GM23338 (cell line): ENCODE measurements around the gene TAS2R41. TPM values are rescaled to one million over a fixed set of nuclear protein-coding genes. Genes with fewer than 3 reads are reported as not detected.

Source experiments
- CREB1 ChIP-seq: fragments of 250-450 bp; sonication (Bioruptor Pico); IDR thresholded peaks from 2 replicates; pipeline ENCODE4 v1.5.0; 2020; ENCODE audit warnings: low read depth, mild to moderate bottlenecking, moderate library complexity
- EZH2 ChIP-seq: fragments of 200-600 bp; sonication (generic); IDR thresholded peaks from one replicate; pipeline ENCODE4 v1.8.0; 2017; ENCODE audit warnings: antibody characterized with exemption, mild to moderate bottlenecking, low read depth; ENCODE audit not compliant: unreplicated experiment
- EZH2phosphoT487 ChIP-seq: fragments of 200-600 bp; sonication (generic); IDR thresholded peaks from one replicate; pipeline ENCODE4 v1.8.1; 2018; ENCODE audit warnings: antibody characterized with exemption; ENCODE audit not compliant: unreplicated experiment
- NANOG ChIP-seq: IDR thresholded peaks from 2 replicates; pipeline ENCODE4 v1.6.1; 2016; ENCODE audit warnings: antibody characterized with exemption, borderline replicate concordance
- REST ChIP-seq: IDR thresholded peaks from one replicate; pipeline ENCODE4 v1.6.1; 2018; ENCODE audit warnings: antibody characterized with exemption; ENCODE audit not compliant: unreplicated experiment
- STAT1 ChIP-seq: IDR thresholded peaks from one replicate; pipeline ENCODE4 v1.6.1; 2016; ENCODE audit warnings: antibody characterized with exemption; ENCODE audit not compliant: unreplicated experiment
- ZNF114 ChIP-seq: fragments of 250-450 bp; sonication (Bioruptor Pico); IDR thresholded peaks from 2 replicates; pipeline ENCODE4 v1.5.0; 2020; ENCODE audit warnings: mild to moderate bottlenecking, moderate library complexity
- ZNF462 ChIP-seq: fragments of 250-450 bp; sonication (Bioruptor Pico); IDR thresholded peaks from 2 replicates; pipeline ENCODE4 v1.5.0; 2020; ENCODE audit warnings: mild to moderate bottlenecking, moderate library complexity
- polyA plus RNA-seq: library from polyadenylated mRNA; unstranded; fragments of >200 nt; fragmentation: Nextera tagmentation; extraction: Ambion mirVana; gene quantifications from 2 replicates; pipeline ENCODE4 v1.2.1, GENCODE V29; 2016
- total RNA-seq: library from RNA; depleted of rRNA; stranded (reverse); fragments of >200 nt; shearing (Covaris generic); gene quantifications from 2 replicates; pipeline ENCODE4 v1.2.3, GENCODE V29; 2014

Gene TAS2R41
- total and polyA plus RNA-seq, 2 experiments from 2014 or later = 1.2 TPM; not detected in 1

GRCh38 chr7:143511593-143512047, 33.9 kb downstream of the TAS2R41 start (continued):
- TF ChIP-seq ZNF462 (CRISPR knock-in tag) = no peak
- no peak for TF ChIP-seq EZH2phosphoT487
- no peak for TF ChIP-seq CREB1 (CRISPR knock-in tag)
- TF ChIP-seq REST = no peak
- TF ChIP-seq EZH2 = no peak
- no peak for TF ChIP-seq NANOG
- no peak for TF ChIP-seq STAT1
- no peak for TF ChIP-seq ZNF114 (CRISPR knock-in tag)
